HEK293T (cell line): ENCODE results near the gene ADA.

Source experiments
- ARNT ChIP-seq: fragments of 450-650 bp; IDR thresholded peaks from 2 replicates; pipeline ENCODE4 v1.6.1; 2017; ENCODE audit warnings: mild to moderate bottlenecking
- FOXK2 ChIP-seq: fragments of 450-650 bp; IDR thresholded peaks from 2 replicates; pipeline ENCODE4 v1.6.1; 2016; ENCODE audit warnings: mild to moderate bottlenecking
- FOXM1 ChIP-seq: fragments of 450-650 bp; IDR thresholded peaks from 2 replicates; pipeline ENCODE4 v1.6.1; 2017; ENCODE audit warnings: mild to moderate bottlenecking, borderline replicate concordance
- LEF1 ChIP-seq: fragments of 450-650 bp; IDR thresholded peaks from 2 replicates; pipeline ENCODE4 v1.6.1; 2017; ENCODE audit warnings: mild to moderate bottlenecking, borderline replicate concordance
- SP1 ChIP-seq: fragments of 450-650 bp; IDR thresholded peaks from 2 replicates; pipeline ENCODE4 v1.6.1; 2017
- ZNF384 ChIP-seq: fragments of 450-650 bp; IDR thresholded peaks from 2 replicates; pipeline ENCODE4 v1.6.1; 2016

DNA sequence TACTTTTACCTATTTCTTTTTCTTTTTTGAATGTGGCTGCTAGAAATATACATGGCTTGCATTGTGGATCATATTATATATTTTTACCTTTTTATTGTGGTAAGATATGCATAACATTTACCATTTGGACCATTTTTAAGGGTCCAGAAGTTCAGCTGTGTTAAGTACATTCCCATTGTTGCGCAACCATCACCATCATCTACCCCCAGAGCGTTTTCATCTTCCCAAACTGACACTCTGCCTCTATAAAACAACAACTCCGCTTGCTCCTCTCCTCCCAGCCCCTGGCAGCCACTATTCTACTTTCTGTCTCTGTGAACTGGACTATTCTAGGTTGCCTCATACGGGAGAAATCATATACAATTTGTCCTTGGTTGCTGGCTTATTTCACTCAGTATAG is 35.4 kb upstream of the ADA start:
- TF ChIP-seq SP1, result no peak
- TF ChIP-seq FOXM1, result no peak
- TF ChIP-seq ZNF384, result no peak
- TF ChIP-seq FOXK2, result no peak
- no peak for TF ChIP-seq ARNT
- no peak for TF ChIP-seq LEF1
